ENCODE measurements around the gene TM2D1. TPM values are rescaled to one million over a fixed set of nuclear protein-coding genes. Genes with fewer than 3 reads are reported as not detected.
"Not testable (repeated sequence)": the region's sequence is repeated elsewhere in the genome, so short reads cannot be mapped to it uniquely, and the experiment has no call there.

Gene TM2D1
- polyA plus RNA-seq, 1 donor, result 87.8 TPM

GRCh38 chr1:61727544-61727943, 2.6 kb upstream of the TM2D1 start:
- DNase-seq, result no peak

GRCh38 chr1:61724506-61724812, 482 bp downstream of the TM2D1 start:
- no peak for DNase-seq

GRCh38 chr1:61718996-61719663, 5.8 kb downstream of the TM2D1 start:
- not testable (repeated sequence) for DNase-seq

- no peak for DNase-seq
These were observed 13.0 kb downstream of the TM2D1 start for GRCh38 chr1:61711969-61712368.

- not testable (repeated sequence) for DNase-seq
These were observed 13.7 kb downstream of the TM2D1 start for GRCh38 chr1:61711257-61711656.

GRCh38 chr1:61709908-61710289, 15.0 kb downstream of the TM2D1 start:
- DNase-seq, result no peak

GRCh38 chr1:61708953-61709907, 15.7 kb downstream of the TM2D1 start:
- no peak for DNase-seq

GRCh38 chr1:61699911-61700851, 24.8 kb downstream of the TM2D1 start:
- no peak for DNase-seq

- no peak for DNase-seq
These were observed 32.7 kb downstream of the TM2D1 start for GRCh38 chr1:61692155-61692800.

GRCh38 chr1:61687901-61688300, 37.0 kb downstream of the TM2D1 start:
- no peak for DNase-seq

GRCh38 chr1:61682891-61683290, 42.0 kb downstream of the TM2D1 start:
- no peak for DNase-seq

GRCh38 chr1:61680500-61680899, 44.4 kb downstream of the TM2D1 start:
- no peak for DNase-seq

GRCh38 chr1:61676881-61677280, 48.1 kb downstream of the TM2D1 start:
- not testable (repeated sequence) for DNase-seq

- DNase-seq, result no peak
These were observed 50.7 kb downstream of the TM2D1 start for GRCh38 chr1:61674221-61674620.

GRCh38 chr1:61672376-61672775, 52.6 kb downstream of the TM2D1 start:
- DNase-seq, result no peak

- DNase-seq, result no peak
These were observed 54.5 kb downstream of the TM2D1 start for GRCh38 chr1:61670445-61670844.

GRCh38 chr1:61670016-61670415, 54.9 kb downstream of the TM2D1 start:
- no peak for DNase-seq

- no peak for DNase-seq
These were observed 65.9 kb downstream of the TM2D1 start for GRCh38 chr1:61659061-61659460.

GRCh38 chr1:61655453-61655852, 69.5 kb downstream of the TM2D1 start:
- DNase-seq, result no peak

GRCh38 chr1:61654067-61654466, 70.9 kb downstream of the TM2D1 start:
- no peak for DNase-seq

- DNase-seq, result no peak
These were observed 75.8 kb downstream of the TM2D1 start for GRCh38 chr1:61648983-61649742.
